PC-9 (cell line): ENCODE results near the gene CKM. TPM values are rescaled to one million over a fixed set of nuclear protein-coding genes. Genes with fewer than 3 reads are reported as not detected.
A peak's percentile ranks its signal among the peaks of the same experiment; 100 is the strongest.

ENCODE experiments used
- BruUV-seq: library from RNA; stranded (reverse); fragments of 400-500 nt; replicated peaks from 2 replicates; lab custom pipeline; 2021; lab: Mats Ljungman, UMichigan
- CTCF ChIA-PET: fragments of 300-600 bp; sonication (Branson Sonifier 250); formaldehyde crosslinking; loops from one replicate; lab custom pipeline; 2022; ENCODE audit warnings: antibody characterized with exemption; lab: Charles Lee
- POLR2A ChIA-PET: fragments of 300-600 bp; sonication (Branson Sonifier 250); formaldehyde crosslinking; loops from one replicate; lab custom pipeline; 2022; ENCODE audit warnings: antibody characterized with exemption; ENCODE audit not compliant: unreplicated experiment; lab: Charles Lee
- DNase-seq, 2 experiments: peaks; one replicate each; pipeline versions ENCODE4 v3.0.0 to v3.0.0-alpha.2; 2015 to 2022; ENCODE audit warnings: mixed read lengths in 1 of 2
- H2AFZ ChIP-seq: fragments of 200-600 bp; sonication (generic); 2 replicates; pipeline ENCODE4 v1.8.1; 2017; ENCODE audit warnings: antibody characterized with exemption
- H3F3A ChIP-seq: fragments of 200-600 bp; sonication (generic); 2 replicates; pipeline ENCODE4 v1.8.1; 2017; ENCODE audit warnings: antibody characterized with exemption, mild to moderate bottlenecking, low read depth; ENCODE audit not compliant: insufficient read depth
- H3K27ac ChIP-seq: fragments of 200-600 bp; sonication (generic); 2 replicates; pipeline ENCODE4 v1.6.1; 2016; ENCODE audit warnings: mixed run types
- H3K27me3 ChIP-seq: fragments of 200-600 bp; sonication (generic); 2 replicates; pipeline ENCODE4 v1.6.1; 2016; ENCODE audit warnings: low read depth, mixed run types; ENCODE audit not compliant: insufficient read depth
- H3K36me3 ChIP-seq: fragments of 200-600 bp; sonication (generic); 2 replicates; pipeline ENCODE4 v1.6.1; 2016; ENCODE audit warnings: low read depth, mixed run types
- H3K4me1 ChIP-seq: fragments of 200-600 bp; sonication (generic); replicated peaks from 2 replicates; pipeline ENCODE4 v1.6.1; 2016; ENCODE audit warnings: mixed run types; ENCODE audit not compliant: insufficient read depth
- H3K4me2 ChIP-seq: fragments of 200-600 bp; sonication (generic); 2 replicates; pipeline ENCODE4 v1.6.1; 2017; ENCODE audit warnings: mixed run types
- H3K4me3 ChIP-seq: fragments of 200-600 bp; sonication (generic); 2 replicates; pipeline ENCODE4 v1.6.1; 2016; ENCODE audit warnings: mixed run types
- H3K79me2 ChIP-seq: fragments of 200-600 bp; sonication (generic); 2 replicates; pipeline ENCODE4 v1.6.1; 2017; ENCODE audit warnings: low read depth, mixed run types
- H3K9me2 ChIP-seq: fragments of 200-600 bp; sonication (generic); 2 replicates; pipeline ENCODE4 v1.8.1; 2017; ENCODE audit warnings: mild to moderate bottlenecking; ENCODE audit not compliant: insufficient read depth
- H3K9me3 ChIP-seq: fragments of 200-600 bp; sonication (generic); 2 replicates; pipeline ENCODE4 v1.8.1; 2016; ENCODE audit warnings: low read depth; ENCODE audit not compliant: insufficient read depth
- H4K20me1 ChIP-seq: fragments of 200-600 bp; sonication (generic); 2 replicates; pipeline ENCODE4 v1.8.1; 2017; ENCODE audit not compliant: insufficient read depth
- CTCF ChIP-seq: fragments of 200-600 bp; sonication (generic); conservative IDR thresholded peaks from 2 replicates; pipeline ENCODE4 v1.6.1; 2017; ENCODE audit warnings: mixed run types, antibody characterized with exemption, mild to moderate bottlenecking, moderate library complexity
- EZH2 ChIP-seq: fragments of 200-600 bp; sonication (generic); IDR thresholded peaks from 2 replicates; pipeline ENCODE4 v1.8.0; 2017; ENCODE audit warnings: antibody characterized with exemption, low read depth
- intact Hi-C: fragments of 100-400 bp; cut with micrococcal nuclease; formaldehyde crosslinking; loops from one replicate; pipeline ENCODE4 v1.10.0; 2022; ENCODE audit not compliant: unreplicated experiment
- total RNA-seq: library from RNA; stranded (reverse); gene quantifications from 2 replicates; pipeline ENCODE4 v1.2.3, GENCODE V29; 2021

Gene CKM
- total RNA-seq, 1 experiment from 2014 or later, result not detected

- peaks cover 16% of the 10 kb centered on the region; the same call in 1 of the 2 replicates for H3K4me1 ChIP-seq
- no peak overlapping the region for H3K4me2 ChIP-seq
- H3F3A ChIP-seq, result peaks cover 4% of the 10 kb centered on the region
- no peaks in the 10 kb centered on the region for H4K20me1 ChIP-seq
- POLR2A ChIA-PET, result interaction anchor here (1.3 kb wide), 1 partner anchor 306 kb away, joined by 3 read pairs; no protein-coding TSS in a partner anchor
- no TSS peak for BruUV-seq
- no peak overlapping the region for H3K4me3 ChIP-seq
- no peaks in the 10 kb centered on the region for H3K27me3 ChIP-seq
- H3K27ac ChIP-seq, result no peak overlapping the region
- no peaks in the 10 kb centered on the region for H3K36me3 ChIP-seq
- no peaks in the 10 kb centered on the region for H3K9me3 ChIP-seq
- H2AFZ ChIP-seq, result no peak overlapping the region
- CTCF ChIA-PET, result no interaction called here
- H3K79me2 ChIP-seq, result peaks cover 12% of the 10 kb centered on the region; the same call in 1 of the 2 replicates
- TF ChIP-seq EZH2, result no peak
- TF ChIP-seq CTCF, result no peak
- DNase-seq, result no peak
- intact Hi-C loops, result no loop called here
- H3K9me2 ChIP-seq, result no peaks in the 10 kb centered on the region
These were observed 45.5 kb upstream of the CKM start for GRCh38 chr19:45368127-45368526.

GRCh38 chr19:45364696-45365095, 42.0 kb upstream of the CKM start:
- DNase-seq, result peak in 1 of 2 experiments; percentile 63
- Histone ChIP-seq H3K79me2 (peaks cover 8% of the 10 kb centered on the region; the same call in 1 of the 2 replicates), H3K36me3 (no peaks in the 10 kb centered on the region), H3K4me2 (no peak overlapping the region), H3K27ac (no peak overlapping the region), H4K20me1 (no peaks in the 10 kb centered on the region; the same call in 1 of the 2 replicates), H3K9me3 (no peaks in the 10 kb centered on the region), H2AFZ (no peak overlapping the region), H3K4me3 (no peak overlapping the region), H3F3A (no peaks in the 10 kb centered on the region; the same call in 1 of the 2 replicates), H3K9me2 (no peaks in the 10 kb centered on the region), H3K4me1 (0 out of 2 replicates have a peak, but pooled peaks cover 10% of the 10 kb centered on the region), H3K27me3 (no peaks in the 10 kb centered on the region)
- no TSS peak for BruUV-seq
- POLR2A ChIA-PET, result no interaction called here
- intact Hi-C loops, result no loop called here
- CTCF ChIA-PET, result no interaction called here
- TF ChIP-seq CTCF (no peak), EZH2 (no peak)

- DNase-seq, result no peak
- no peak overlapping the region for H3K4me3 ChIP-seq
- no TSS peak for BruUV-seq
- no peaks in the 10 kb centered on the region for H3K9me2 ChIP-seq
- H4K20me1 ChIP-seq, result no peaks in the 10 kb centered on the region; the same call in 1 of the 2 replicates
- H3K4me1 ChIP-seq, result 0 out of 2 replicates have a peak, but pooled peaks cover 6% of the 10 kb centered on the region
- no peaks in the 10 kb centered on the region for H3K9me3 ChIP-seq
- ChIA-PET CTCF (no interaction called here), POLR2A (no interaction called here)
- no peaks in the 10 kb centered on the region for H3K36me3 ChIP-seq
- H3K4me2 ChIP-seq, result no peak overlapping the region
- no peak overlapping the region for H2AFZ ChIP-seq
- H3K27ac ChIP-seq, result no peak overlapping the region
- no peak for TF ChIP-seq CTCF
- no peak for TF ChIP-seq EZH2
- no peaks in the 10 kb centered on the region for H3K27me3 ChIP-seq
- intact Hi-C loops, result no loop called here
- 0 out of 2 replicates have a peak, but pooled peaks cover under 1% of the 10 kb centered on the region for H3K79me2 ChIP-seq
- H3F3A ChIP-seq, result no peaks in the 10 kb centered on the region; the same call in 1 of the 2 replicates
These were observed 41.3 kb upstream of the CKM start for GRCh38 chr19:45363861-45364459.
